GM21723 (cell line): ENCODE measurements around the gene SCN7A.
"Not testable (repeated sequence)": the region's sequence is repeated elsewhere in the genome, so short reads cannot be mapped to it uniquely, and the experiment has no call there.

ENCODE experiments used
- ATAC-seq: cut with Tn5 transposase; IDR thresholded peaks from one replicate; pipeline ENCODE4 v1.9.1; 2021; ENCODE audit warnings: mild to moderate bottlenecking, moderate library complexity; ENCODE audit not compliant: unreplicated experiment

The SCN7A gene

DNA sequence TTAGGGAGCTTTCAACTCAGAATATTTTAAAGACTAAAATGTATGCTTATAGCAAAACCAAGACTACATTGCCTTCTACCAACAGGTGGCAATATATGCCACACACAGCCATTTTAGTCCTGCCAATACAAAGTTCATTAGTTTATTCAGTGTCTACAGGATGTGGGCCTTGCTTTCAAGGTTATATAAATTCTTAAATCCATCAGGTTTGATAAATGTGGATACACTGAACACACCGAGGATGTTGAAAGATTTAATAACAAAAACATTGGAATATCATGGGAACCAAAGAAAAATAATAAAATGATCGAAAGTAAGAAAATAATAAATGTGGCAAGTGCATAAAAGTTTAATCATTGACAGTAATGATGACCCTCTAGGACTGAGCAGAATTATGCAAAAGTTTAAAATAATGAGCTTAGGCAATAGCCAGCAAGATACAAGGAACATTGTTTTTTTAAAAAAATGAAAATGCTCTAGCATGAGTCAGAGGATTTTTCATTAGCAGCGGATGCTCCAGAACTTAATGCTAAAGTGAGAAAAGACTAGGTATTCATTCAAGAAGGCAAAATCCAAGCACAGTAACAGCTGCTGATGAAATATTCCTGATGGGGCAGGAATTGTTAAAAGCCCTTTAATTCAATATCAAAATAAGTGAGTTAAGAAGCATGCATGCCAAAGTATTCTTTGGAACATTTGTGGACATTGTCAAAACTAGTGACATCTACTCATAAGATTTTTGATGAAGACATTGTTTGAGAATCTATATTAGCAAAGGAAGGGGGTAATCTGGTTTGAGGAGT, 132.5 kb downstream of the SCN7A start:
- no peak for ATAC-seq

DNA sequence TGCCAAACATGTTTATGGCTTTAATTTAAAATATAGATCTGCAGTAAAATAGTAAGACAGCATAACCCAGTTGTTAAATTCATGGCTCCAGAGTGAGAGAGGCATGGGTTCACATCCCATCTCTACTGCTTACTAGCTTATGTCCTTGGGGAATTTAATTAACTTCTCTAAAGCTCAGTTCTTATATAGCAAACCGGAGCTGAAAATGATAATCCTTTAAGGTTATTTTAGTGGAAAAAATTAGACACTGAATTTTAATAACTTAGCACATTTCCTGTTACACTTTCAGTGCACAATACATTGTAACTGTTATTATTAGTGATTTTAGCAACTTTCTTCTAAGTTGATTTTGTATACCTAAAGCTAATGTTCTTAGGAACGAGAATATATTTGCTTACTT, 133.1 kb downstream of the SCN7A start:
- no peak for ATAC-seq

GRCh38 chr2:166360426-166360825, 133.6 kb downstream of the SCN7A start:
- ATAC-seq: no peak

DNA sequence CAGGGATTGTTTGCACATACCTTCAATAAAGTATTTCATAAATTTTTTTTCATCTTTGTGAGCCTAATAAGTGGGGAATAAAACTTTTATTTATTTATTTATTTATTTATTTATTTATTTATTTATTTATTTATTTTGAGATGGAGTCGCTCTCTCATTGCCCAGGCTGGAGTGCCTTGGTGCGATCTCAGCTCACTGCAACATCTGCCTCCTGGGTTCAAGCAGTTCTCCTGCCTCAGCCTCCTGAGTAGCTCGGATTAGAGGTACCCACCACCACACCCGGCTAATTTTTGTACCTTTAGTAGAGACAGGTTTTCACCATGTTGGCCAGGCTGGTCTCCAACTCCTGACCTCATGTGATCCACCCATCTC, 136.1 kb downstream of the SCN7A start:
- ATAC-seq: not testable (repeated sequence)

GRCh38 chr2:166357068-166357949, 136.7 kb downstream of the SCN7A start:
- no peak for ATAC-seq
